Mucosa of gallbladder (tissue), 1 donor: Measurements from ENCODE around the gene OR2T34. TPM values are rescaled to one million over a fixed set of nuclear protein-coding genes. Genes with fewer than 3 reads are reported as not detected.
"Not testable (repeated sequence)": the region's sequence is repeated elsewhere in the genome, so short reads cannot be mapped to it uniquely, and the experiment has no call there.

ENCODE experiments used
- DNase-seq: peaks from one replicate; pipeline ENCODE4 v3.0.0-alpha.2; 2020; ENCODE audit warnings: low spot score
- total RNA-seq: library from RNA; stranded (reverse); gene quantifications from one replicate; pipeline ENCODE4 v1.2.1, GENCODE V29; 2021
- donor health status: DM: no; HTN: no; CAD: no.

The OR2T34 gene
- total RNA-seq, 1 donor from 2014 or later, result not detected

DNA sequence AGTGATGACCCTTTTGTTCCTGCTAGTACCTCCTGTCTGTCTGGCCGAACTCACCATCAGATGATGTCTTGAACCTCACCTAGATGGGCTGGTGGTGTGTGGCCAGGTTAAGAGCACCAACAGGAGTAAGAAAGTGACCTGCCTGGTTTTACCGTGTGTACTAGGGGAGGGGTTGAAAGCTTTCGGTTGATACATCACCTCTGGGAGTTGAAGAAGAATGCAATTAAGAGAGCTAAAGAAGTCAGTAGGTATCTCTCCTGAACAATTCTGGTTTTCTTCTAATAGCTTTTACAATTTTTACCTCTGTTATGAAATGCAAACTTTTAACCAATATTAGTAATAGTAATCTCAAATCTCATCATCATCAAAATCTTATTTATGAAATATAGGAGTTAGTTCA is 11.9 kb downstream of the OR2T34 start, which contains the start of gene OR2T29:
Gene OR2T29 (minus strand): TSS at position 101 of the 400 bp plus-strand sequence. CDS start 3,281 bp downstream, outside the sequence.
- DNase-seq, result not testable (repeated sequence)

DNA sequence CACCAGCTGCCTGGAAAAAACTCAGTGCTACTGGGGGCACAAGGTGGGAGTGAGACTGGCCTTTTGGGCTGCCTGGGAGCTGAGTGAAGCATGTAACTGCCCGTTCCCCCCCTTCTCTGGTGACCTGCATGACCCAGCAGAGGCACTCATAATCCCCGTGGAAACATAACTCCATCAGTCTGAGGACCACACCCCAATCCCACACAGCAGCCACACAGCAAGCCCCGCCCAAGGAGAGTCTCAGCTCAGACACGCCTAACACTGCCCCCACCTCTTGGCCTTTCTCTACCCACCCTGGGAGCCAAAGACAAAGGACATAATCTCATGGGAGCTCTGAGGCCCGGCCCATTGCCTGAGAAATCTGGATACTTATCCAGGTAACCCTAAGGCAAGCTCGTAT is 23.5 kb downstream of the OR2T34 start:
- not testable (repeated sequence) for DNase-seq

GRCh38 chr1:248547383-248547782 is 27.2 kb downstream of the OR2T34 start:
- not testable (repeated sequence) for DNase-seq

DNA sequence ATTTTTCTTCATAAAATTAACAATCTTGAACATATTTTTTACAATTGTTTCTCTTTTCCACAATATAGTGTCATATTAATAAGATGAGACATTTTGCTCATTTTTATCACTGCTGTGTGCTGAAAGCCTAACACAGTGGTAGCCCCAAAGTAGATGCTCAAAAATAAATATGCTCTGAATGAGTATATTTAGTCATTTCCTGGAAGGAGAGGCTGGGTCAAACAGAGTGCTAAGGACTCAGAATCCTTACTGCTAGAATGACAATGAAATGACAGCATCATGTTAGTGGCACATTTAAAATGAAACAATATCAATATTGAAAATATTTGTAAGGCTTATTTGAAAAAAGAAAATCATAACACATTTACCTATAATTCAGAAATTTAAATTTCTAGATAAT is 37.1 kb downstream of the OR2T34 start:
- not testable (repeated sequence) for DNase-seq

Other genes with a start within 250 kb of the OR2T34 start
- gene OR14C36, start 226.0 kb downstream of the OR2T34 start, total RNA-seq, result not detected
- gene OR2T4, start 213.1 kb downstream of the OR2T34 start, total RNA-seq, result not detected
- gene OR2T6, start 199.0 kb downstream of the OR2T34 start, total RNA-seq, result not detected
- not detected for gene OR2T1, start 171.7 kb downstream of the OR2T34 start, total RNA-seq
- gene OR2T2, start 129.1 kb downstream of the OR2T34 start, total RNA-seq, result not detected
- not detected for gene OR2T3, start 101.4 kb downstream of the OR2T34 start, total RNA-seq
- gene OR2T5, start 86.2 kb downstream of the OR2T34 start, total RNA-seq, result not detected
- gene OR2G6, start 66.7 kb downstream of the OR2T34 start, total RNA-seq, result not detected
- not detected for gene OR2T29, start 12.0 kb downstream of the OR2T34 start, total RNA-seq
- gene OR2T10, start 22.9 kb upstream of the OR2T34 start, total RNA-seq, result not detected
- not detected for gene OR2T11, start 60.3 kb upstream of the OR2T34 start, total RNA-seq
- not detected for gene OR2T35, start 70.5 kb upstream of the OR2T34 start, total RNA-seq
- not detected for gene OR2T27, start 80.8 kb upstream of the OR2T34 start, total RNA-seq
- not detected for gene OR14I1, start 128.0 kb upstream of the OR2T34 start, total RNA-seq
- gene LYPD8, start 181.0 kb upstream of the OR2T34 start, total RNA-seq, result not detected